Measurements from ENCODE around the gene COA8.

Gene COA8

DNA sequence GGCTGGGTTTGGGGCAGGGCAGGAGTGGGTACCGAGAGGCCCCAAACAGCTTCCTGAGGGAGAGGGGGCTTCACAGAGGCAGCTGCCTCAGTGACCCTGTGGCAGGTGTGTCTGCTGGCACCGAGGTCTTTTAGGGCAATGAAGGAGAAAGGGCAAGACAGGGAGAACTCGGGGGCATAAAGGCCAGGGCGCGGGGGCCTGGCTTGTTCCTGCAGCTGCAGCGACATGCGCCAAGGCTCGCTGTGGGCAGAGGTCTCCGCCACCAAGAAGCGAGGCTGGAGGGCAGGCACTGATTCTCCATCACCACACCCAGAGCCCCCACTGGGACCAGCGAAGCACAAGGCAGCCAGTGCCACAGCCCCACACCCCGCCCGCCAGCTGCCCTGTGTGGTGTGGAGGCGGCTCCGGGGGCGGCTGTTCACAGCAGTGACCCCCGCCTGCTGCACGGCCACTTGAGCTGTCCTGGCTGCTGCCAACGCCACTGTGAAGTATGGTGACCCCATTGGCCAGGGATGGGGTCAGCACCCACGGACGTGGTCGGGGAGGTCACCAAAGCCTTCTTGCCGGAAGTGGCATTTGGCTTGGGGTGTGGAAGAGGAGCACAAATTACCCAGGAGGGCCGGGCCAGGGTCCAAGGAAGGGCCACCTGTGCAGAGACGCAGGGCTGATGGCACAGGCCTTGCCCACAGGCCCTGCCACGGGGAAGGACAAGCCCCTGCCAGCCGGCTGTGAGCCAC is 16.7 kb upstream of the COA8 start:
- no peak for DNase-seq
- in situ Hi-C loops (cut with HindIII; ENCODE audit: low pct_ligation_motif_present, low pct_unique_long_range_greater_than_20kb, low sequenced_read_pairs) = no loop called here

DNA sequence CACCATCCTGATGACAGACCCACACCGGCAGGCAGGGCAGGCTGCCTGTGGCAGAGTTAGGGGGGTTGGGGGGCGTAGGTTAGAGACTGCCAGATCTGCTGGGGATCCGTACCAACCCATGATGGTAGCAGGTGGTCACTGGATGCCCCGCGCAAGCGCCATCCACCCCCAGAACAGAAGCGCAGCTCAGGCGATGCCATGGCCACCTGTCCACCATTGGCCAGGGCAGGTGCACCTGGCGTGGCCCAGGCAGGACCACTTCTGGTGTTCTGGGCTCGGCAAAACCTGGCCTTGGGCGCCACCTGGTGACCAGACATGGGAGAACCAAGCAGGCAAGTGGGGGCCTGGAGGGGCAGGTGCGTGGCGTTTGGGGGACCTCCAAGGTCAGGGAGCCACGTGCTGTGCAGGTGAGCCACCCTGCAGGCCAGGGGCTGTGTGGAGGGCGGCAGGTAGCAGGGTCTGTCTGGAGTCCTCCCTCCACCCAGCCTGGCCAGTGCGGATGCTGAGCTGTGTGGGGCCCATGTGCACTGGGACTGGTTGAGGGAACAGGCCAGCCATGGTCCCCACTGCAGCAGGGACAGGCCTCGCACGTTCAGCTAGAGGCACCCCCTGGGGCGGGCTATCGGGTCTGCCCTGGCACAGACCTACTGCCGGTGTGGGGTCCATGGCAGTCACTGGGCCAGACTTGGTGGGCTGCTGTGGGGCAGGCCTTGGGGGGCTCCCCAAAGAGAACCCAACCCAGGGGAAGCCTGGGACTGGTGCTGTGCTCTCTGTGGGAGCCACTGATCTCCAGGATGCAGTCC is 15.9 kb upstream of the COA8 start:
- in situ Hi-C loops (cut with HindIII; ENCODE audit: low pct_ligation_motif_present, low pct_unique_long_range_greater_than_20kb, low sequenced_read_pairs) = no loop called here
- DNase-seq = peak; percentile 45

DNA sequence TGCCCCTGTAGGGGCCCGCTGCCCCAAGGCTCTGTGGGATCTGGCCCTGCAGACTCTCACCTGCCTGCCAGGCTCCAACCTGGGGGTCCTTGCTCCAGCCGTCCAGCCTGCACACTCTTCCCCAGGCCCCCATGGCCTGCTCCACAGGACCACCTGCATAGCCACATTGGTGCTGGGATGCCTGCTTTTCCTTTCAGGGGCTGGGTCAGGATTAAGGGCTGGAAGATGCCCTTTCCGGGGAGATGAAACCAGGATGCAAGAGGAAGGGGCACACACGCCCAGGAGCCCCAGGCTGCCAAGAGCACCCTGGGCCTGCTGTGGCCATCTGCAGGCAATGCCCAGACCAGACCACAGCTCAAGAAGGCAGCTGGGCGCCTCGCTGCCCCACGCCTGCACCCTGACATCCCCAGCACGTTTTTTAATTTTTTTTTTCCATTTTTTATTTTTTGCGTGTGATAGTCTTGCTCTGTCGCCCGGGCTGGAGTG is 15.3 kb upstream of the COA8 start:
- DNase-seq = no peak

DNA sequence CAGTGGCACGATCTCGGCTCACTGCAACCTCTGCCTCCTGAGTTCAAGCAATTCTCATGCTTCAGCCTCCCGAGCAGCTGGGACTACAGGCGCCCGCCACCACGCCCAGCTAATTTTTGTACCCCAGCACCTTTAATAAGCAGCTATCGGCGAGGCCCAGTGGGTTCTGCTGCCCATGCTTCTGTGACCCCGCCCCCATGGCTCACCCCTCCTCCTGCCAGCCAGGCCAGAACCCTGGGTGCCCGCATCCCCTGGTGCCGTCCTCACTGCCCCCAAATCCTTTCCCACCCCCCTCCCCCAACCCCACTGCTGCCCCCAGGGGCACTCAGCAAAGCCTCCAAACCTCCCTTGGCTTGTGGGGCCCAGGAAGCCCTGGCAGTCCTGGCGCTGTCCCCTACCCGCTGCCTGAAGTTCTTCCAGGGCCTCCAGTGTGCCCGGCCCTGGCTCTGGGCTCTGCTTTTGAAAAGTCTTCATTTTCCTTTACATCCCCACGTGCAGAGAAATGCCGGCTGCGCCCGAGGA is 14.8 kb upstream of the COA8 start:
- DNase-seq = no peak
- in situ Hi-C loops (cut with HindIII; ENCODE audit: low pct_ligation_motif_present, low pct_unique_long_range_greater_than_20kb, low sequenced_read_pairs) = no loop called here

More for the DNA sequence above, 15.3 kb upstream of the COA8 start:
- in situ Hi-C loops (cut with HindIII; ENCODE audit: low pct_ligation_motif_present, low pct_unique_long_range_greater_than_20kb, low sequenced_read_pairs) = no loop called here

DNA sequence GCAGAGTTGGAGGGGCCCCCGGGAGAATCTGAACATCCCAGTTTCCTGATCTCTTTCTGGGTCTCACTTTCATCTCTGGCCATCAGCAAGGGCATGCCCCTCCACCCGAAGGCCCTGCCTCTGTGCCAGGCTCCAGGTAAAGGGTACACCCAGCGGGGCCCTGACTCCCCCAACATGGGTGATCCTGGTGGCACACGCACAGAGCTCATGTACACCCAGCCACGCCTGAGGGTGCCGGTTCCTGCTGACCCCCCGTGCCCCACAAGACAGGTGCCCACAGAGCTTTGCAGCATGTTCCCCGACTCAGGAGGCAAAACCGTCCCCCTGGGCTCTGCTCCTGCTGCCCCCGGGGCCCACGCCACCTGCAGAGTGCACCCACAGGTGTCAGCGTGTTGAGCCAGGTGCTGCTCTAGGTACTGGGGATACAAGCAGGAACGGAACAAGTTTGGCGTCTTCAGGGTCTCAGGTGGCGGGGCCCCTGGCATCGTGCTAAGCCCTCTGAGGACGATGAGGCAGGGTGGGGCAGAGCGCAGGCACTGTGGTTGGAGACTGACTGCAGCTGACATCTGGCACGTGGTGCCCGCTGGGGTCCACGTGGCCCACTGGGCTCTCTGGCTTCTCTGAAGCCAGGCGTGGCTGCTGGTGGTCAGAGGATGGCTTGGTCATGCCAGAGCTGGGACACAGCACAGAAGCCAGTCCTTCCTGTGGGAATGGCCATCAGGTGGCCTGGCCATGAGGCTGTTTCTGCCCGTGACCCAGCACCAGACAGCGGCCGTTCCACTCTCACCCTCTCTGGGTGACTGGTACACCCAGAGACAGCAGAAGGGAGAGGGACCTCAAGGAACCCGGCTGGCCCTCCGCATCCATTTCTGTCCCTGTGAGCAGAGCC is 14.1 kb upstream of the COA8 start:
- in situ Hi-C loops (cut with HindIII; ENCODE audit: low pct_ligation_motif_present, low pct_unique_long_range_greater_than_20kb, low sequenced_read_pairs) = no loop called here
- no peak for DNase-seq

DNA sequence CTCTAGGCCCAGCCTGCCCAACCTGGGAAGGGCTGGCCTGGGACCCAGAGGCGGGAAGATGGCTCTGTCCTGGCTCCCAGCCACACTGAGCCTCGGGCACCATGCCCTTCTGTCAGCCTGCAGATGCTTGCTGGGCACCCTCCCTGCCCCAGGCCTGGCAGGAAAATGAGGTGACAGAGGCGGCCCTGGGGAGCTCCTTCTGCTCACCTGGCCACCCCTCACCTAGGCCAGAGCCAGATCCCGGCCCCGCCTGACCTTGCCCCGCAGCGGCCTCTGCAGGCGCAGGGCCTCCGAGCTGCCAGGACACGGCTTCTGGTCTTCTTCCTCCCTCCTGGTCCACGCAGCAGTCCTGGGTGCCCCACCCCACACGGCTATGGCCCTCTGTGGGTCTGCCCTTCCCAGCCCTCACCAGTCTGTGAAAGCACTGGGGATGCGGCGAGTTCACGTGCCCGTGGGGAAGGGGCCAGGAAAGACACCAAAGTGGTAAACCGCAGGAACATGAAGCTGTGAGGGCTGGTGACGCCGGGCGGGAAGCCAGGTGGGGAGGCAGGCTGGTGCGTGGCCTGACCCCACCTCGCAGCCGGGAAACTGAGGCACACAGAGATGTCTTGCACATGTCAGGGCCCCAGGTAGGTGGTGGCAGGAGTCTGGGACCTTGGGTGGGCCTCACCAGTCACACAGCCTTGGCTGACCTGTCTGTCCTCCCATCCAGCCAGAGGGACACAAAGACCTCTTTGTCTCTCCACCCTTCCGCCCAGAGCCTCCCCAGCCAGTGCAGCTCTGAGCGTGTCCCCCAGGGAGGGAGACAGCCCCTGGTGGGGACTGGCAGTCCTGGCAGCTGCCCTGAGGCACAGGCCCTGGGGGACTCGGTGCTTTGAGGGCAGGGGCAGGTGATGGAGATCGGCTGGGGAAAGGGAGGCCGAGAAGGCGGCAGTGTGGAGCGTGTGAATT is 13.1 kb upstream of the COA8 start:
- no peak for DNase-seq
- in situ Hi-C loops (cut with HindIII; ENCODE audit: low pct_ligation_motif_present, low pct_unique_long_range_greater_than_20kb, low sequenced_read_pairs) = no loop called here

DNA sequence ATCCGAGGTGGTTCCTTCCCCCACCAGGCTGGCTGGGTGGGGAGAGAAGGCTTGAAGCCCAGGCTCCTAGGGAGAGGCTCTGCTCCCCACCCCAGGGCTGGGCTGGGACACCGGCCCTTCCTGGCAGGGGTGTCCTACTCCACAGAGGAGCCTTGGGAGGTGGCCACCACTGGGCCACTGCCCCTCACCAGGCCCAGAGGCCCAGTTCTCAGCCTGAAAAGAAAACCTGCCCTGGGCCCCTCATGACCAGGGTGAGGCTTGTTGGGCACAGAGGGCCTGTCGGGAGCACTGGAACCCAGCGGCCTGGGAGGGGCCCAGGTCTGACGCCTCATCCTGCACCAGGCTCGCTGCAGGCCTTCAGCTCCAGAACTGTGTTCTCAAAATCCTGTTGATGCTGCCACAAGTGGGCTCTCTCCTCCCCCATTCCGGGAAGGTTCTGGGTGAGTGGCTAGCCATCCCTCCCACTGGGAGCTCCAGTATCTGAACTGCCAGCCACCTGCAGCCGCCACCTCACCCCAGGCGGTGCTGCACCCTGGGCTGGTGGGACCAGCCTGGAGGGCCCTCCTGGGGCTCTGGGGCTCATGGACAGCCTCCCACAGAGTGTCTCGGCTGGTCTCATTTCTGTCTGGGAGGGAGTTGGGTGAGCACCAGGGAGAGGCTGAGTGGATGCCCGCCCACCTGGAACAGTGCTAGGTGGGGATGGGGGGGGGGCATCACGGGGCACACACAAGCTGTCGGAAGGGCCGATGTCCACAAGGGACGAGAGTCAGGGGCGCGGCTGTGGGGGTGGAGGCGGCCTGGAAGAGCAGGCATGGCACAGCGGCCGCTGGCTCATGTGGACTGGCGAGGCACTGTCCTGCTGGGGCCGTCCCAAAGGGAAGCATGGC is 12.1 kb upstream of the COA8 start:
- DNase-seq = peak; percentile 84
- in situ Hi-C loops (cut with HindIII; ENCODE audit: low pct_ligation_motif_present, low pct_unique_long_range_greater_than_20kb, low sequenced_read_pairs) = no loop called here

DNA sequence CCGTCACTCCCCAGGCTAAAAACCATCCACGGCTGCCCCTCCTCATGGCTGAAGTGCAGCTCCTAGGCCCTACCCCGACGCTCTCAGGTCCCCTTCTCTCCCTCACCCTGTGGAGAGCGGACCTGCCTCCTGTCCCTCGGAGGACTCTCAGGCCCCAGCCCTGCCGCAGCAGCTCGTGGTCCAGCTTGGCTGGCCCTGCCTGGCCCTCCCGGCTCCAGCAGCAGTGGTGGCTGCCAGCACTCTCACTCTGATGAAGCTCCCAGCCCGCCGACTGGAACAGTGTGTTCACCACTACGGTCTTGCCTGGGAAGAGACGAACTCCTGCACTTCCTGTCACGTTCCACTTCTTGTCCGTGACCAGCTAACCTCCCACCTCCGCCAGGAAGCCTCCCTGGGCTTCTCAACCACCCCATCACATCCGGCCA is 11.4 kb upstream of the COA8 start:
- in situ Hi-C loops (cut with HindIII; ENCODE audit: low pct_ligation_motif_present, low pct_unique_long_range_greater_than_20kb, low sequenced_read_pairs) = no loop called here
- DNase-seq = peak; percentile 78

DNA sequence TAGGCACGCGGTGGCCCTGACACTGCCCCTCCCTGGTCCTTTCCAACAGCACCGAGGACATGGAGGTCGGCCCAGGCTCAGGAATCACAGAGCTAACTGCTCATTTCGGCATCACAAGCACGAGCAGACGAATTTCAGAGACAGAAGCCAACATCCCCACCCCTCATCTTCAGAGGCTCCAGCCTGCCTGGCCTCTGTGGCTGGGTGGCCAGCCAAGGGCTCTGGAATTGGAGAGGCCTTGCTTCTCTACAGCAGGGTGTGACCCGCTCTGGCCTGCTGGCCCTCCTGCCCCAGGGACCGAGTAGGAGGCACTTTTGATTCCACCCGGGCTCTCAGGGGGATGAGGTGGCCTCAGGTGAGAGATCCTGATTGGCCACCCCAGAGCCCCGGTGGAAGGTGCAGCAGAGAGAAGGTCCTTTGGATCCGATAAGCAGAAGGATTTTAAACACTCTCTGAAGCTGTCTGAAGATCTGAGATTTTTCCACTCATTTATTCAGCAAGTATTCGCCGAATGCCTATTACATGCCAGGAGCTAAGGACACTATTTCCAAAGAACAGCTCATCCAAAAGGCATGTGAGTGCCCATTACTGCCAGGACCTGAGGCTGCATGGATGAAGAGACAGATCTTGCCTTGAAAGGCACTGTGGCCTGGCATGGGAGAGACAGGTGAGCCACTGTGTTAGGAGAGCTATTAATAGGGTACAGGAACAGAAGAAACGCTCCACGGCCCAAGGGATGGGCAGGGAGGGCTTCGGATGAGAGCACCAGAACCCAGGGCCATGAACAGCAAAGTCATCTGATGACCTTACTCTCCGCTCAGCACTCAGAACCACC is 10.5 kb upstream of the COA8 start:
- DNase-seq = peak; percentile 92
- in situ Hi-C loops (cut with HindIII; ENCODE audit: low pct_ligation_motif_present, low pct_unique_long_range_greater_than_20kb, low sequenced_read_pairs) = no loop called here

DNA sequence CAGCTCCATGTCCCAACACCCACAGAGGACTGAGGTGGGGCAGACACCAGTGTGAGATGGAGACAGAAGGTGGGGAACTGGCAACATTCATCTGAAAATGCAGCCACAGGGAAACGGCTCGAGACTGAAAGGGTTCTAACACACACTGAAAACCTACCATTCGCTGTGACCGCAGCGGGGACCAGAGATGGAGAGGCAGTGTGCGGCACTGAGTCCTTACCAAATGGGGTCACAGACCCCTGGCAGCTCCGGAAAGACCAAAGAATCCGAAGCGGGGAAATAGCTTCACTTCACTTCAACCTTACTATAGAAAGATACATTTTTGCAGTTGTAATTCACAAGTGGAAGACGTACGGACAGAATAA is 9.9 kb upstream of the COA8 start:
- in situ Hi-C loops (cut with HindIII; ENCODE audit: low pct_ligation_motif_present, low pct_unique_long_range_greater_than_20kb, low sequenced_read_pairs) = no loop called here
- DNase-seq = no peak

DNA sequence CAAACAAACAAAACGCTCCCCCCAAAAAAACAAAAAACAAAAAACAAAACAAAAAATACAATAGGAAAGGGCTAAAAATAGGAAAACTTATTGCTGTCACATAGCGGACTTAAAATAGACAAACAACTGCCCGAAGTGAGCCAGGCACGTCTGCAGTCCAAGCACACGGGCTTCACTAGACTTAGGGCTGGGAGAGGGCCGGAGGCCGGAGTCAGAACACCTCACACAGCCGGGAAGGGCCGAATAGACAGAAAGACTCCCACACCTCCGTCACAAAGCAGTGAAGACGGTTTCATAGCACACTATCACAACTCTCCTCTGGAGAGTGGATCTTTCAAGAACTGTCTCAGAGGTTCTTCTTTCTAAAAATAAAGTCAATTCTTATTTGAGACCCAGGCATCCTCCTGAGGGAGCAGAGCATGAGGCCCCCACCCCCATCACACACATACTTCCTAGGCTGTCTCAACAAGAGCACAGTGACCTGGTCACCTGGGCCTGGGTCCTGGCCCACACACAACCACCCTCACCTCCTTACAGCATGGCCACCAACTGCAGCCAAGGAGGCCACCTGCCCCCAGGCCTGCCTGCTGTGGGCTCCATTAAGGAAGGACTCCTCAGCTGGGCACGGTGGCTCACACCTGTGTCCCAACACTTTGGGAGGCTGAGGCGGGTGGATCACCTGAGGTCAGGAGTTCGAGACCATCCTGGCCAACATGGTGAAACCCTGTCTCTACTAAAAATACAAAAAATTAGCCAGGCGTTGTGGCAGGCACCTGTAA is 7.0 kb upstream of the COA8 start:
- in situ Hi-C loops (cut with HindIII; ENCODE audit: low pct_ligation_motif_present, low pct_unique_long_range_greater_than_20kb, low sequenced_read_pairs) = no loop called here
- no peak for DNase-seq

DNA sequence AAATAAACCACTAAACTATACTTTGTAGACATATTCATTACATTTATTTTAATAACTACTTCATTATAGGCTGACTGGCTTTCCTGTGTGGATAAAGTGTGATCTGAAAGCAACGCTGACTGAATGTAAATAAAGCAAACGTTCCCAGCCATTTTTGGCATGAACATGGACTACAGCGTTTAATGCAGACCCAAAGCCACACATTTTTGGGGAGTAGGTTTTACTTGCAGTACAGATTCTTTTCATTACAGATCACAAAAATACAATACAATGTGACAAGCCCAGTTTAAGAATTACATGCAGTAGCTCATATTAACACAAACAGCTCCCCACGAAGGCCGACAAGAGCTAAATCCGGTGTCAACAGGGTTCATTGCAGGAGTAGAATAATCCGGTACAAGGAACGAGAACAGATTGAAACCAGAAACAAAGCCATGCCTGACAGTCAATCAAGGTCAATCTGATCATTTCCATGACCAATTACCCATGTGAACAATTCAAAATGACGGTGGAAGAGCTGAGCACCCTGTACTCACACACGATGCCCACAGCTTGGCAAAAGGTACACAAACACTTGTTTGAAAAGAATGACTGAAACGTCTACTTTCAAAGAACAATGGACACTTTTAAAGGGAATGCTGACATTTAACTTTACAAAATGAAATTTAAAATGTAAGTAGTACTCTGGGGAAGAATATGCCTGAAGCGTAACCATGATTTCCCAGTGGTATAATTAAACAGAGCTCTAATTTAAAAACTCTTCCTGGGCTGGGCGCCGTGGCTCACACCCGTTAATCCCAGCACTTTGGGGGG is 5.6 kb upstream of the COA8 start:
- in situ Hi-C loops (cut with HindIII; ENCODE audit: low pct_ligation_motif_present, low pct_unique_long_range_greater_than_20kb, low sequenced_read_pairs) = no loop called here
- DNase-seq = no peak

DNA sequence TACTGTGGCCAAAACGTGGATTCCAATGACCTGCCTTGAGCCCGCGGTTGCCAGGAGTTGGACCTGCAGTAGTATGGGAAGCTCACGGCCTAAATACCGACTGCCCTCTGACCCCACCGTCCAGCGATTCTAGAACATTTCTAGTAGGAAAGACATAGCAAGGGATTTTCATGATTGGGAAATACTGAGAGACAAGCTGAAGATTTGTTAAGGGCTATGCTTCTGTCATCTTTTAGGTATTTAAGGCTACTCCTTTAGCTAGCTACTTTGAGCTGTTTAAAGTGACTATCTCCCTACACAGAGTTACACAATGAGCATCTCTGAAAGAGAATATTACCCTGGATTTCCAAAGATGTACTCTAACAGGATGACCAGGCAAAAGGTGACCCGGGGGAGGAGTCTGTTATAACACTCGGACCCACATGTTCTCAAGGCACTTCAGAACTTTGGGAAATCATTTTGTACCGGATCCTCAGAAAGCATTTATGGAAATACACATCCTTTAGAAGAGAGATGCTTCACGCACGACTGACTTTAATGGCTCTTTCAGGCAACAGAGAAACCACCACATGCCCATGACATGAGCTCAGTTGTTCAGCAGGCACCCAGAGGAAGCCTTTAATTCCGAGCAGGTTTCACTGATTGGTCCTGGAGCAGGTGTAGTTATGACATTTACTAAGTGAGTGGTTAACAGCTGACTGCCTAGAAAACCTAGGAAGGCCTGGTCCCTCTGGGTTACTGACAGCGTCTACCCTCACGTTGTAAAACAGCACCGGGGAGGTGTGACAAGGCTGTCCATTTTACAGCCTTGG is 4.5 kb upstream of the COA8 start:
- in situ Hi-C loops (cut with HindIII; ENCODE audit: low pct_ligation_motif_present, low pct_unique_long_range_greater_than_20kb, low sequenced_read_pairs) = no loop called here
- DNase-seq = peak; percentile 96

DNA sequence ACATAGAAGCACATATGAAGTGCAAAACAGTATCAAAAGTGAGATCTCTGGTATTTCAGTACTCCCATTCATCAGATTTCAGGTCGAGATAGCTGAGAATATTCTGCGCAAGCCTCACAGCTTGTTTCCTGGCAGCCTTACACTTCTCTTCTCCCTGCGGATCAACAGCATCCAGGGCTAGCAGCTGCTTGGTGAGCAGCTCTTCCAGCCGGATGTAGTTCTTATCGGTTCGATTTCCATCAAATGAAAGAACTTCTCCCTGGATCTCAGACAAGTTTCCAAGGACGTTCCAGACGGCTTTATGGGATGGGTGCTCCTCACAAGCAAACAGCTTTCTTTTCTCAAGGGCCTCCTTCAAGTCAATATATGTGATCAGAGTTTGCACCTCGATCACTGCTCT is 3.0 kb upstream of the COA8 start:
- in situ Hi-C loops (cut with HindIII; ENCODE audit: low pct_ligation_motif_present, low pct_unique_long_range_greater_than_20kb, low sequenced_read_pairs) = no loop called here
- DNase-seq = no peak
